HUDEP-2 (cell line): ENCODE data around the gene ARHGAP26.

Experiments
- DNase-seq, 76 experiments: peaks; one replicate each; lab custom pipeline; 2025; ENCODE audit not compliant: unreplicated experiment in 76 of 76; lab: John Stamatoyannopoulos, UW

ARHGAP26 gene

GRCh38 chr5:143165049-143165880, 395.1 kb downstream of the ARHGAP26 start:
- no peak for DNase-seq

GRCh38 chr5:143166090-143166489, 395.9 kb downstream of the ARHGAP26 start:
- DNase-seq = no peak

- DNase-seq = no peak
These were observed 396.7 kb downstream of the ARHGAP26 start for GRCh38 chr5:143166661-143167420.

GRCh38 chr5:143168171-143168741, 398.1 kb downstream of the ARHGAP26 start:
- no peak for DNase-seq

- DNase-seq = no peak
These were observed 399.0 kb downstream of the ARHGAP26 start for GRCh38 chr5:143168921-143169810.

GRCh38 chr5:143170104-143170503, 399.9 kb downstream of the ARHGAP26 start:
- peak in 6 of 76 experiments; percentile 2 to 38 (median 2) for DNase-seq

- DNase-seq = no peak
These were observed 400.8 kb downstream of the ARHGAP26 start for GRCh38 chr5:143170977-143171376.

GRCh38 chr5:143172739-143173138, 402.6 kb downstream of the ARHGAP26 start:
- DNase-seq = no peak

- no peak for DNase-seq
These were observed 403.1 kb downstream of the ARHGAP26 start for GRCh38 chr5:143173139-143173889.

GRCh38 chr5:143174714-143175398, 404.7 kb downstream of the ARHGAP26 start:
- DNase-seq = no peak

GRCh38 chr5:143176048-143176447, 405.9 kb downstream of the ARHGAP26 start:
- DNase-seq = no peak

- DNase-seq = no peak
These were observed 407.2 kb downstream of the ARHGAP26 start for GRCh38 chr5:143177263-143177983.

GRCh38 chr5:143179126-143179740, 409.1 kb downstream of the ARHGAP26 start:
- DNase-seq = no peak

GRCh38 chr5:143180751-143181150, 410.6 kb downstream of the ARHGAP26 start:
- no peak for DNase-seq

GRCh38 chr5:143181173-143181572, 411.0 kb downstream of the ARHGAP26 start:
- no peak for DNase-seq

- DNase-seq = no peak
These were observed 411.9 kb downstream of the ARHGAP26 start for GRCh38 chr5:143182106-143182505.

GRCh38 chr5:143182901-143183820, 413.0 kb downstream of the ARHGAP26 start:
- no peak for DNase-seq
